ENCODE data around the gene DNAJB8. TPM values are rescaled to one million over a fixed set of nuclear protein-coding genes. Genes with fewer than 3 reads are reported as not detected.

DNAJB8 gene
- total RNA-seq, 1 donor from 2014 or later: not detected

GRCh38 chr3:128506754-128507153 is 40.1 kb upstream of the DNAJB8 start:
- Histone ChIP-seq H3K36me3 (ENCODE audit: insufficient read depth, low read length) (no peaks in the 10 kb centered on the region), H3K4me2 (ENCODE audit: low read length) (no peak overlapping the region), H2AFZ (ENCODE audit: low read depth, low read length) (no peak overlapping the region), H3K9me3 (ENCODE audit: insufficient read depth, low read depth, low read length) (no peaks in the 10 kb centered on the region), H3K9ac (ENCODE audit: low read length) (no peak overlapping the region), H3K27me3 (ENCODE audit: insufficient read depth, low read length) (peaks cover 14% of the 10 kb centered on the region), H3K4me3 (ENCODE audit: insufficient read depth, low read depth, low read length) (no peak overlapping the region), H3K27ac (ENCODE audit: low read depth, low read length) (no peak overlapping the region), H3K79me2 (ENCODE audit: insufficient read depth, low read length) (no peaks in the 10 kb centered on the region), H4K20me1 (ENCODE audit: insufficient read depth, low read length) (no peaks in the 10 kb centered on the region), H3K4me1 (ENCODE audit: insufficient read depth, low read length) (no peaks in the 10 kb centered on the region)
- TF ChIP-seq EZH2 (IDR thresholded peaks at IDR 0.05; ENCODE audit: insufficient read depth, low read length): no peak
- TF ChIP-seq CTCF (IDR thresholded peaks at IDR 0.05; ENCODE audit: insufficient read depth, low read depth, low read length): no peak
- no peaks in the 10 kb centered on the region for H3K4me1 Mint-ChIP-seq (ENCODE audit: low read depth, unreplicated experiment)
- H3K4me3 Mint-ChIP-seq (ENCODE audit: unreplicated experiment): no peak overlapping the region
- DNase-seq (ENCODE audit: low read depth) (no peak), FAIRE-seq (no peak)
- no peaks in the 10 kb centered on the region for H3K36me3 Mint-ChIP-seq (ENCODE audit: low read depth, unreplicated experiment)
- H3K27ac Mint-ChIP-seq (ENCODE audit: unreplicated experiment): no peak overlapping the region
- H3K9me3 Mint-ChIP-seq (ENCODE audit: unreplicated experiment): peaks cover 6% of the 10 kb centered on the region
- peaks cover 66% of the 10 kb centered on the region for H3K27me3 Mint-ChIP-seq (ENCODE audit: low read depth, unreplicated experiment)

- Histone ChIP-seq H3K4me2 (ENCODE audit: low read length) (no peak overlapping the region), H3K9me3 (ENCODE audit: insufficient read depth, low read depth, low read length) (no peaks in the 10 kb centered on the region), H3K36me3 (ENCODE audit: insufficient read depth, low read length) (no peaks in the 10 kb centered on the region), H3K9ac (ENCODE audit: low read length) (no peak overlapping the region), H2AFZ (ENCODE audit: low read depth, low read length) (no peak overlapping the region), H3K27ac (ENCODE audit: low read depth, low read length) (no peak overlapping the region), H4K20me1 (ENCODE audit: insufficient read depth, low read length) (no peaks in the 10 kb centered on the region), H3K4me3 (ENCODE audit: insufficient read depth, low read depth, low read length) (no peak overlapping the region), H3K4me1 (ENCODE audit: insufficient read depth, low read length) (no peaks in the 10 kb centered on the region), H3K27me3 (ENCODE audit: insufficient read depth, low read length) (peaks cover 14% of the 10 kb centered on the region), H3K79me2 (ENCODE audit: insufficient read depth, low read length) (no peaks in the 10 kb centered on the region)
- Mint-ChIP-seq H3K36me3 (ENCODE audit: low read depth, unreplicated experiment) (no peaks in the 10 kb centered on the region), H3K27me3 (ENCODE audit: low read depth, unreplicated experiment) (peaks cover 71% of the 10 kb centered on the region), H3K9me3 (ENCODE audit: unreplicated experiment) (peaks cover 6% of the 10 kb centered on the region), H3K4me3 (ENCODE audit: unreplicated experiment) (no peak overlapping the region), H3K27ac (ENCODE audit: unreplicated experiment) (no peak overlapping the region), H3K4me1 (ENCODE audit: low read depth, unreplicated experiment) (no peaks in the 10 kb centered on the region)
- TF ChIP-seq CTCF (IDR thresholded peaks at IDR 0.05; ENCODE audit: insufficient read depth, low read depth, low read length) (no peak), EZH2 (IDR thresholded peaks at IDR 0.05; ENCODE audit: insufficient read depth, low read length) (no peak)
- DNase-seq (ENCODE audit: low read depth) (no peak), FAIRE-seq (no peak)
These were observed 39.1 kb upstream of the DNAJB8 start for GRCh38 chr3:128505771-128506170.

GRCh38 chr3:128504963-128505730 is 38.5 kb upstream of the DNAJB8 start:
- peaks cover 67% of the 10 kb centered on the region for H3K27me3 Mint-ChIP-seq (ENCODE audit: low read depth, unreplicated experiment)
- no peaks in the 10 kb centered on the region for H3K79me2 ChIP-seq (ENCODE audit: insufficient read depth, low read length)
- TF ChIP-seq CTCF (IDR thresholded peaks at IDR 0.05; ENCODE audit: insufficient read depth, low read depth, low read length) (no peak), EZH2 (IDR thresholded peaks at IDR 0.05; ENCODE audit: insufficient read depth, low read length) (no peak)
- no peak overlapping the region for H3K4me3 Mint-ChIP-seq (ENCODE audit: unreplicated experiment)
- DNase-seq (ENCODE audit: low read depth) (no peak), FAIRE-seq (no peak)
- no peak overlapping the region for H3K4me3 ChIP-seq (ENCODE audit: insufficient read depth, low read depth, low read length)
- H3K27ac Mint-ChIP-seq (ENCODE audit: unreplicated experiment): peak overlapping the region; percentile 3
- H3K4me1 Mint-ChIP-seq (ENCODE audit: low read depth, unreplicated experiment): no peaks in the 10 kb centered on the region
- no peak overlapping the region for H3K4me2 ChIP-seq (ENCODE audit: low read length)
- H3K27ac ChIP-seq (ENCODE audit: low read depth, low read length): no peak overlapping the region
- H3K9me3 Mint-ChIP-seq (ENCODE audit: unreplicated experiment): peaks cover 6% of the 10 kb centered on the region
- no peak overlapping the region for H2AFZ ChIP-seq (ENCODE audit: low read depth, low read length)
- no peak overlapping the region for H3K9ac ChIP-seq (ENCODE audit: low read length)
- no peaks in the 10 kb centered on the region for H4K20me1 ChIP-seq (ENCODE audit: insufficient read depth, low read length)
- H3K27me3 ChIP-seq (ENCODE audit: insufficient read depth, low read length): peaks cover 14% of the 10 kb centered on the region
- H3K4me1 ChIP-seq (ENCODE audit: insufficient read depth, low read length): no peaks in the 10 kb centered on the region
- no peaks in the 10 kb centered on the region for H3K9me3 ChIP-seq (ENCODE audit: insufficient read depth, low read depth, low read length)
- no peaks in the 10 kb centered on the region for H3K36me3 Mint-ChIP-seq (ENCODE audit: low read depth, unreplicated experiment)
- no peaks in the 10 kb centered on the region for H3K36me3 ChIP-seq (ENCODE audit: insufficient read depth, low read length)
